GM12878 (cell line): Measurements from ENCODE around the gene FHL2.

Source experiments
- BCL11A ChIP-seq: IDR thresholded peaks from 2 replicates; pipeline ENCODE4 v1.6.1; 2011; ENCODE audit warnings: low read depth, low read length
- CBX5 ChIP-seq: sonication (generic); IDR thresholded peaks from 2 replicates; pipeline ENCODE4 v1.6.1; 2016; ENCODE audit warnings: low read depth, moderate library complexity, mild to moderate bottlenecking, inconsistent platforms
- KDM1A ChIP-seq: fragments of 200-600 bp; sonication (generic); IDR thresholded peaks from 2 replicates; pipeline ENCODE4 v1.6.1; 2016; ENCODE audit warnings: borderline replicate concordance
- RCOR1 ChIP-seq: conservative IDR thresholded peaks from 2 replicates; pipeline ENCODE4 v1.6.1; 2012; ENCODE audit warnings: low read depth, low read length, improper control_type of control experiment
- SIN3A ChIP-seq: IDR thresholded peaks from 2 replicates; pipeline ENCODE4 v1.6.1; 2012; ENCODE audit warnings: low read depth, low read length, improper control_type of control experiment
- SREBF2 ChIP-seq: IDR thresholded peaks from 2 replicates; pipeline ENCODE4 v1.6.1; 2012; ENCODE audit warnings: mild to moderate bottlenecking, low read length
- SRF ChIP-seq, 2 experiments: IDR thresholded peaks; 2 replicates each; pipeline ENCODE4 v1.6.1; 2011; ENCODE audit warnings: low read depth in 2 of 2, low read length in 2 of 2, mild to moderate bottlenecking in 1 of 2, moderate library complexity in 1 of 2
- TAF1 ChIP-seq: IDR thresholded peaks from 2 replicates; pipeline ENCODE4 v1.6.1; 2011; ENCODE audit warnings: mild to moderate bottlenecking, low read depth, low read length, borderline replicate concordance
- TF ChIP-seq, protein P1 (sequence below): IDR thresholded peaks from 2 replicates; pipeline ENCODE4 v1.6.1; 2012; ENCODE audit warnings: low read depth, low read length, improper control_type of control experiment

DNA sequence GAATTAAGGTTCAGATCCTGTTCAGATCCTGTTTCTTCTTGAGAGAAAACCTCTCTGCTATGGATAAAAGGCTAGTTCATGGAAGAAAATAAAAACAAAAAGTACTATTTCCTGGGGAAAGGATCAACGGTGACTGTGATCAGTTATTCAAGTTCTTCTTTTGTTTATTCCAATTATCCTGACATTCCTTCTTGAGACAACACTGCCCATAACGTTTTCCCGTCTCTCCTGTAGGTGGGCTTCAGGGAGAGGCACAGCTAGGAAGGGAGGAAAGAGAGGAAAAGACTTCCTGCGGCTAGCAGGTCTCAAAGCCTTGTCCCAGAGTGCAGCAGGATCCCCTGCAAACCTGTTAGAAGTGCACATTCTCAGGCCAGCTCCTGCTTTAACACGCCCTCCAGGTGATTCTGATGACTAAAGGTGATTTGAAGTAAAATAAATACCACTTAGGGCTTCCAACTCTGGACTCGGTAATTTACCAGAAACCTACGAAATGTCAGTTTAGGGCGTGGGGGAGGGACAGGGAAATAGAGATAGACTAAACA, 4.5 kb upstream of the FHL2 start:
- TF ChIP-seq KDM1A (no peak), SREBF2 (no peak), CBX5 (no peak), RCOR1 (no peak), SIN3A (no peak), TAF1 (no peak), BCL11A (no peak), SRF (IDR thresholded peaks at IDR 0.05; ENCODE audit: low read depth in 2 of 2, low read length in 2 of 2) (no peak)
- TF ChIP-seq, protein P1, sequence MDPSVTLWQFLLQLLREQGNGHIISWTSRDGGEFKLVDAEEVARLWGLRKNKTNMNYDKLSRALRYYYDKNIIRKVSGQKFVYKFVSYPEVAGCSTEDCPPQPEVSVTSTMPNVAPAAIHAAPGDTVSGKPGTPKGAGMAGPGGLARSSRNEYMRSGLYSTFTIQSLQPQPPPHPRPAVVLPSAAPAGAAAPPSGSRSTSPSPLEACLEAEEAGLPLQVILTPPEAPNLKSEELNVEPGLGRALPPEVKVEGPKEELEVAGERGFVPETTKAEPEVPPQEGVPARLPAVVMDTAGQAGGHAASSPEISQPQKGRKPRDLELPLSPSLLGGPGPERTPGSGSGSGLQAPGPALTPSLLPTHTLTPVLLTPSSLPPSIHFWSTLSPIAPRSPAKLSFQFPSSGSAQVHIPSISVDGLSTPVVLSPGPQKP: no peak
